Esophagus squamous epithelium (tissue), 5 donors: ENCODE measurements around the gene ADM. TPM values are rescaled to one million over a fixed set of nuclear protein-coding genes. Genes with fewer than 3 reads are reported as not detected.

Experiments used
- DNase-seq: peaks from one replicate; lab custom pipeline; 2025; lab: John Stamatoyannopoulos, UW
- H3K27ac ChIP-seq, 4 donors: fragments of 200-600 bp; sonication (generic); one replicate each; pipeline ENCODE4 v1.5.1; 2016 to 2019; ENCODE audit warnings: mild to moderate bottlenecking in 1 of 4
- H3K27me3 ChIP-seq, 4 donors: fragments of 200-600 bp; sonication (generic); 1 replicate in 3 of 4; 2 replicates in 1 of 4; pipeline versions ENCODE4 v1.5.1 to v1.6.0; 2017 to 2021; ENCODE audit warnings: antibody characterized with exemption in 1 of 4
- H3K36me3 ChIP-seq, 3 donors: fragments of 200-600 bp; sonication (generic); one replicate each; pipeline ENCODE4 v1.5.1; 2016 to 2019
- H3K4me1 ChIP-seq, 3 donors: fragments of 200-600 bp; sonication (generic); one replicate each; pipeline ENCODE4 v1.5.1; 2017 to 2019
- H3K4me3 ChIP-seq, 4 donors: fragments of 200-600 bp; sonication (generic); 1 replicate in 3 of 4; 2 replicates in 1 of 4; pipeline ENCODE4 v1.5.1; 2016 to 2019; ENCODE audit warnings: mild to moderate bottlenecking in 2 of 4, moderate library complexity in 1 of 4
- H3K9me3 ChIP-seq, 3 donors: fragments of 200-600 bp; sonication (generic); one replicate each; pipeline ENCODE4 v1.5.1; 2016 to 2019
- CTCF ChIP-seq, 6 experiments: fragments of 450-650 bp in 4 of 6; fragments of 200-600 bp in 2 of 6; sonication (generic) in 2 of 6; IDR thresholded peaks; one replicate each; pipeline ENCODE4 v1.5.1; 2016 to 2019; ENCODE audit warnings: antibody characterized with exemption in 6 of 6, mild to moderate bottlenecking in 4 of 6, moderate library complexity in 4 of 6
- POLR2A ChIP-seq, 4 donors: fragments of 450-650 bp; IDR thresholded peaks; one replicate each; pipeline ENCODE4 v1.6.1; 2017; ENCODE audit warnings: antibody characterized with exemption in 4 of 4, mild to moderate bottlenecking in 4 of 4, moderate library complexity in 3 of 4
- WGBS, 2 donors: methylation state at CpG; one replicate each; pipeline ENCODE4 v1.1.5; 2018; 5-methylcytosine and 5-hydroxymethylcytosine counted together
- intact Hi-C: fragments of 100-400 bp; cut with DNase I; formaldehyde crosslinking; loops from one replicate; pipeline ENCODE4 v1.15.0; 2022
- total RNA-seq, 4 donors: library from RNA; depleted of rRNA; stranded (reverse); fragments of >200 nt; gene quantifications; one replicate each; pipeline ENCODE4 v1.1.0, GENCODE V29; 2016
- donor health status: DM: yes; HTN: yes; CAD: no.

ADM gene
- total RNA-seq, 4 donors from 2014 or later = 14.3 to 69.6 (median 57.7) TPM

- TF ChIP-seq CTCF (IDR thresholded peaks at IDR 0.05) (no peak), POLR2A (IDR thresholded peaks at IDR 0.05) (no peak)
- Histone ChIP-seq H3K4me3 (no peak overlapping the region), H3K27me3 (no peaks in the 10 kb centered on the region), H3K27ac (peak overlapping the region; percentile 36 to 85 (median 69)), H3K4me1 (peaks cover 0 to 69% (median 42%) of the 10 kb centered on the region in 3 donors), H3K9me3 (no peaks in the 10 kb centered on the region), H3K36me3 (no peaks in the 10 kb centered on the region)
- no peak for DNase-seq
- intact Hi-C loops = loop anchor here (10.0 kb wide), 1 partner anchor 570 kb away; no protein-coding TSS in a partner anchor
- 57 to 59% methylated on average over 3 of the region's 3 CpGs for WGBS, 2 donors
These were observed 19.6 kb downstream of the ADM start for GRCh38 chr11:10324474-10324873.

- TF ChIP-seq CTCF (IDR thresholded peaks at IDR 0.05) (no peak), POLR2A (IDR thresholded peaks at IDR 0.05) (no peak)
- H3K27ac ChIP-seq = peak overlapping the region; percentile 36 to 85 (median 69)
- WGBS, 2 donors = 31 to 35% methylated on average over 6 of the region's 6 CpGs
- no peaks in the 10 kb centered on the region for H3K9me3 ChIP-seq
- intact Hi-C loops = loop anchor here (10.0 kb wide), 1 partner anchor 571 kb away; no protein-coding TSS in a partner anchor
- no peak overlapping the region for H3K4me3 ChIP-seq
- DNase-seq = no peak
- H3K36me3 ChIP-seq = no peaks in the 10 kb centered on the region
- peaks cover 0 to 69% (median 42%) of the 10 kb centered on the region in 3 donors for H3K4me1 ChIP-seq
- no peaks in the 10 kb centered on the region for H3K27me3 ChIP-seq
These were observed 20.6 kb downstream of the ADM start for GRCh38 chr11:10325277-10326011.

- intact Hi-C loops = loop anchor here (10.0 kb wide), 1 partner anchor 571 kb away; no protein-coding TSS in a partner anchor
- DNase-seq = no peak
These were observed 21.4 kb downstream of the ADM start for GRCh38 chr11:10326012-10326964.

GRCh38 chr11:10327254-10327653 is 22.4 kb downstream of the ADM start:
- no peak overlapping the region for H3K4me3 ChIP-seq
- H3K27me3 ChIP-seq = no peaks in the 10 kb centered on the region
- no peaks in the 10 kb centered on the region for H3K9me3 ChIP-seq
- intact Hi-C loops = loop anchor here (10.0 kb wide), 1 partner anchor 572 kb away; no protein-coding TSS in a partner anchor
- DNase-seq = no peak
- peaks cover 0 to 68% (median 42%) of the 10 kb centered on the region in 3 donors for H3K4me1 ChIP-seq
- TF ChIP-seq CTCF (IDR thresholded peaks at IDR 0.05) (no peak), POLR2A (IDR thresholded peaks at IDR 0.05) (no peak)
- H3K36me3 ChIP-seq = no peaks in the 10 kb centered on the region
- peak overlapping the region in 3 of 4 donors; percentile 61 to 85 (median 77) for H3K27ac ChIP-seq

More at GRCh38 chr11:10326012-10326964, 21.4 kb downstream of the ADM start:
- no peaks in the 10 kb centered on the region for H3K9me3 ChIP-seq
- peak overlapping the region in 3 of 4 donors; percentile 61 to 85 (median 77) for H3K27ac ChIP-seq
- no peaks in the 10 kb centered on the region for H3K27me3 ChIP-seq
- H3K4me3 ChIP-seq = no peak overlapping the region
- no peak for TF ChIP-seq POLR2A (IDR thresholded peaks at IDR 0.05)
- TF ChIP-seq CTCF (IDR thresholded peaks at IDR 0.05) = no peak
- H3K4me1 ChIP-seq = peaks cover 0 to 69% (median 42%) of the 10 kb centered on the region in 3 donors
- WGBS, 2 donors = 33 to 38% methylated on average over 1 of the region's 2 CpGs
- H3K36me3 ChIP-seq = no peaks in the 10 kb centered on the region
